ENCODE data around the gene SLC35B4.
"Not testable (repeated sequence)": the region's sequence is repeated elsewhere in the genome, so short reads cannot be mapped to it uniquely, and the experiment has no call there.

Gene SLC35B4

GRCh38 chr7:134331393-134331792 is 14.7 kb upstream of the SLC35B4 start:
- no peak for DNase-seq

- DNase-seq = no peak
These were observed 14.2 kb upstream of the SLC35B4 start for GRCh38 chr7:134330974-134331373.

- no peak for DNase-seq
These were observed 13.1 kb upstream of the SLC35B4 start for GRCh38 chr7:134329614-134330346.

GRCh38 chr7:134328900-134329299 is 12.2 kb upstream of the SLC35B4 start:
- DNase-seq = no peak

- peak; percentile 44 for DNase-seq
These were observed 11.2 kb upstream of the SLC35B4 start for GRCh38 chr7:134327896-134328295.

- DNase-seq = no peak
These were observed 7.4 kb upstream of the SLC35B4 start for GRCh38 chr7:134324107-134324506.

GRCh38 chr7:134320201-134320600 is 3.5 kb upstream of the SLC35B4 start:
- DNase-seq = peak; percentile 47

GRCh38 chr7:134318443-134318842 is 1.7 kb upstream of the SLC35B4 start:
- DNase-seq = peak; percentile 41

GRCh38 chr7:134317434-134317833 is 704 bp upstream of the SLC35B4 start:
- no peak for DNase-seq

GRCh38 chr7:134315679-134316538 is 821 bp downstream of the SLC35B4 start:
- peak; percentile 29 for DNase-seq

GRCh38 chr7:134313543-134313942 is 3.2 kb downstream of the SLC35B4 start:
- DNase-seq = no peak

GRCh38 chr7:134312717-134313116 is 4.0 kb downstream of the SLC35B4 start:
- DNase-seq = no peak

- DNase-seq = no peak
These were observed 4.9 kb downstream of the SLC35B4 start for GRCh38 chr7:134311807-134312206.

GRCh38 chr7:134308548-134308947 is 8.2 kb downstream of the SLC35B4 start:
- DNase-seq = no peak

GRCh38 chr7:134307320-134307719 is 9.4 kb downstream of the SLC35B4 start:
- peak; percentile 56 for DNase-seq

- DNase-seq = peak; percentile 5
These were observed 14.6 kb downstream of the SLC35B4 start for GRCh38 chr7:134302120-134302519.

GRCh38 chr7:134301592-134301991 is 15.1 kb downstream of the SLC35B4 start:
- DNase-seq = no peak

GRCh38 chr7:134300988-134301387 is 15.7 kb downstream of the SLC35B4 start:
- DNase-seq = no peak

- DNase-seq = no peak
These were observed 17.6 kb downstream of the SLC35B4 start for GRCh38 chr7:134298902-134299683.

GRCh38 chr7:134297489-134297888 is 19.2 kb downstream of the SLC35B4 start:
- no peak for DNase-seq

GRCh38 chr7:134295982-134296381 is 20.7 kb downstream of the SLC35B4 start:
- not testable (repeated sequence) for DNase-seq

- DNase-seq = no peak
These were observed 23.6 kb downstream of the SLC35B4 start for GRCh38 chr7:134293002-134293740.
